ENCODE results near the gene ALK.

The ALK gene

GRCh38 chr2:29729932-29730331 is 191.5 kb downstream of the ALK start:
- H3K36me3 ChIP-seq (replicated peaks; ENCODE audit: insufficient read depth, low read length) = no peaks in the 10 kb centered on the region
- no peak for DNase-seq
- no peak overlapping the region for H2AFZ ChIP-seq (ENCODE audit: low read length)
- no peak overlapping the region for H3K4me2 ChIP-seq (ENCODE audit: low read depth, low read length)
- no peak overlapping the region for H3K4me3 ChIP-seq (ENCODE audit: low read length)
- H3K9me2 ChIP-seq (replicated peaks; ENCODE audit: insufficient read depth, low read length) = no peaks in the 10 kb centered on the region
- H3K27ac ChIP-seq (ENCODE audit: low read length) = no peak overlapping the region
- H3K9ac ChIP-seq (ENCODE audit: low read length) = no peak overlapping the region
- H3K27me3 ChIP-seq (replicated peaks; ENCODE audit: insufficient read depth, low read length) = no peaks in the 10 kb centered on the region
- TF ChIP-seq EZH2 (optimal IDR thresholded peaks at IDR 0.05; ENCODE audit: low read depth, low read length) (no peak), EZH2phosphoT487 (IDR thresholded peaks at IDR 0.05; ENCODE audit: low read length) (no peak), CTCF (IDR thresholded peaks at IDR 0.05; ENCODE audit: low read length) (no peak)
- no peaks in the 10 kb centered on the region for H3K9me3 ChIP-seq (replicated peaks; ENCODE audit: insufficient read depth, low read length)
- H3F3A ChIP-seq (ENCODE audit: insufficient read depth, low read length) = no peaks in the 10 kb centered on the region
- H3K4me1 ChIP-seq (ENCODE audit: low read length) = no peaks in the 10 kb centered on the region
- H4K20me1 ChIP-seq (ENCODE audit: insufficient read depth, low read length) = no peaks in the 10 kb centered on the region
- H3K79me2 ChIP-seq (ENCODE audit: low read length) = no peaks in the 10 kb centered on the region

- no peaks in the 10 kb centered on the region for H3K9me3 ChIP-seq (replicated peaks; ENCODE audit: insufficient read depth, low read length)
- H3K27ac ChIP-seq (ENCODE audit: low read length) = no peak overlapping the region
- no peak overlapping the region for H2AFZ ChIP-seq (ENCODE audit: low read length)
- no peaks in the 10 kb centered on the region for H3K27me3 ChIP-seq (replicated peaks; ENCODE audit: insufficient read depth, low read length)
- H3K9me2 ChIP-seq (replicated peaks; ENCODE audit: insufficient read depth, low read length) = no peaks in the 10 kb centered on the region
- no peak overlapping the region for H3K4me3 ChIP-seq (ENCODE audit: low read length)
- H4K20me1 ChIP-seq (ENCODE audit: insufficient read depth, low read length) = no peaks in the 10 kb centered on the region
- H3F3A ChIP-seq (ENCODE audit: insufficient read depth, low read length) = no peaks in the 10 kb centered on the region
- H3K9ac ChIP-seq (ENCODE audit: low read length) = no peak overlapping the region
- TF ChIP-seq CTCF (IDR thresholded peaks at IDR 0.05; ENCODE audit: low read length) (no peak), EZH2phosphoT487 (IDR thresholded peaks at IDR 0.05; ENCODE audit: low read length) (no peak), EZH2 (optimal IDR thresholded peaks at IDR 0.05; ENCODE audit: low read depth, low read length) (no peak)
- no peaks in the 10 kb centered on the region for H3K36me3 ChIP-seq (replicated peaks; ENCODE audit: insufficient read depth, low read length)
- DNase-seq = no peak
- H3K79me2 ChIP-seq (ENCODE audit: low read length) = no peaks in the 10 kb centered on the region
- H3K4me2 ChIP-seq (ENCODE audit: low read depth, low read length) = no peak overlapping the region
- no peaks in the 10 kb centered on the region for H3K4me1 ChIP-seq (ENCODE audit: low read length)
These were observed 192.0 kb downstream of the ALK start for GRCh38 chr2:29729401-29729800.

- H3K36me3 ChIP-seq (replicated peaks; ENCODE audit: insufficient read depth, low read length) = no peaks in the 10 kb centered on the region
- H3K27ac ChIP-seq (ENCODE audit: low read length) = no peak overlapping the region
- no peaks in the 10 kb centered on the region for H3K9me3 ChIP-seq (replicated peaks; ENCODE audit: insufficient read depth, low read length)
- no peaks in the 10 kb centered on the region for H3K4me1 ChIP-seq (ENCODE audit: low read length)
- H3K9me2 ChIP-seq (replicated peaks; ENCODE audit: insufficient read depth, low read length) = no peaks in the 10 kb centered on the region
- no peak overlapping the region for H3K4me2 ChIP-seq (ENCODE audit: low read depth, low read length)
- H3K79me2 ChIP-seq (ENCODE audit: low read length) = no peaks in the 10 kb centered on the region
- H4K20me1 ChIP-seq (ENCODE audit: insufficient read depth, low read length) = no peaks in the 10 kb centered on the region
- no peaks in the 10 kb centered on the region for H3F3A ChIP-seq (ENCODE audit: insufficient read depth, low read length)
- no peak for TF ChIP-seq EZH2phosphoT487 (IDR thresholded peaks at IDR 0.05; ENCODE audit: low read length)
- TF ChIP-seq CTCF (IDR thresholded peaks at IDR 0.05; ENCODE audit: low read length) = no peak
- no peak for TF ChIP-seq EZH2 (optimal IDR thresholded peaks at IDR 0.05; ENCODE audit: low read depth, low read length)
- no peak for DNase-seq
- no peak overlapping the region for H3K9ac ChIP-seq (ENCODE audit: low read length)
- no peak overlapping the region for H2AFZ ChIP-seq (ENCODE audit: low read length)
- H3K27me3 ChIP-seq (replicated peaks; ENCODE audit: insufficient read depth, low read length) = no peaks in the 10 kb centered on the region
- no peak overlapping the region for H3K4me3 ChIP-seq (ENCODE audit: low read length)
These were observed 194.4 kb downstream of the ALK start for GRCh38 chr2:29726976-29727375.
